NCI-H146 treated with DMSO at 0.1 percent for 48 hours (cell line): Measurements from ENCODE around the gene EEF1E1.

Experiments used
- DNase-seq: peaks from one replicate; lab custom pipeline; 2025; ENCODE audit not compliant: unreplicated experiment; lab: John Stamatoyannopoulos, UW

Gene EEF1E1

DNA sequence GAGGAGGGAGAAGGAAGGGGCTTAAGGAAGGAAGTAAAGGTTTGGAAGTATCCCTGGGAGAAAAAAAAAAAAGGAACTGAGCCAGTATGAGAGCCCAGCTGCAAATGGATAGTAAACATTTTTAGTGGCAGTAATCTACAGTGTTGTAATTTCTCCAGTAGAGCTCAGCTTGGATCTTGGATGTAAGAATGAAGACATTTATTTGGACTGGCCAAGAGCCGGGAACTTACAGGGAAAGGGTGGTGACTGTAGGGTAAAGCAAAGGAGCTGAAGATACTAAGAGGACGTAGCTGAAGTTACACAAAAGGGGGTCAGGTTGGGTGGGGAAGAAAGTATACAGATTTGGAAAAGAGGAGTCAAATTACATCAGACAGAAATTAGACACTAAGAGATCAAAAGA lies 13.5 kb downstream of the EEF1E1 start:
- no peak for DNase-seq

DNA sequence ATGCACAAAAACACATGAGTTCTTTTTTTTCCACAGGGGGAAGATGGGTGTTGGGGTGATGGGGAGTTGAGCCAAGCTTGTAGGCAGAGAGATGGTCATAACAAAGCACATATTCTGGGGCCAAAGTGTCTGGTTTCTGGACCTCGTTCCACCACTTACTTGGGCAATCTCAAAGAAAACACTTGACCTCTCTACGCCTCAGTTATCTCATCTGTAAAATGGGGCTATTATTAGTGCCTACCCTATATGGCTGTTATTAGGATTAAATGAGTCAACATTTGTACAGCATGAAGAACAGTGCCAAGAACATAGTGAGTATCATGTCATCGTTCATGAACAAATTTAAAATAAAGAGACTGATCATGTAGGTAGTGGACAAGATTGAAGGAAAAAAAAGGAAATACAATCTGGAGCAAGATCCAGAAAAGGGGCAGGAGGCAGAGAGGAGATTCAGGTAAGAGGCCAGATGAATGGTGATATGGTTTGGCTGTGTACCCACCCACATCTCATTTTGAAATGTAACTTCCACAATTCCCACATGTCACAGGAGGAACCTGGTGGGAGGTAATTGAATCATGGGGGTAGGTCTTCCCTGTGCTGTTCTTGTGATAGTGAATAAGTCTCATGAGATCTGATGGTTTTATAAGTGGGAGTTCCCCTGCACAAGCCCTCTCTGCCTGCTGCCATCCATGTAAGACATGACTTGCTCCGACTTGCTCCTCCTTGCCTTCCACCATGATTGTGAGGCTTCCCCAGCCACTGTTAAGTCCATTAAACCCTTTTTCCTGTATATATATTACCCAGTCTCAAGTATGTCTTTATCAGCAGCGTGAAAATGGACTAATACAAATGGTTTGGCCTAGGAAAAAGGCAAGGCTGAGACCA lies 14.2 kb downstream of the EEF1E1 start:
- no peak for DNase-seq

DNA sequence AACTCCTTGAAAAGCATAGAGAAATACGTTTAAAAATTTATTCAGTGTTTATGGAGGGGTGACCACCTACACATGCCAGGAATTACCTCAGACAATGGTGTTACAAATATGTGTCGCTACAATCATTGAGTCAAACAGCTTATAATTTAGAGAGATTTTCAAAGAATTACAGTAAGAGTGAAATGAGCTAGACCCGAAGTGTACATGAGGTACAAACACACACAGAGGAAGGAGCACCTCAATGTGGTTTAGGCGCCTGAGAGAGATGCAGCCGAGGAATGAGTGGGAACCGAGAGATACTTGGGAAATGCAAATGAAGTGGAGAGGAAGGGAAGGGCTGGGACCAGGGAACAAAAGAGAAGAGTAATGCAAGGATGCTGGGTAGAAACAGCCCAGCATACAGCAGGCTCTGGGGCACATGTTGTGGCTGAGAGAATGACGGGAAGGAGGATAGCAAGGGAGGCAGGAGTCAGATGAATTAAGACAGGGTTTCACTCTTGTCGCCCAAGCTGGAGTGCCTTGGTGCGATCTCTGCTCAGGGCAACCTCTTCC lies 15.5 kb downstream of the EEF1E1 start:
- DNase-seq = no peak

DNA sequence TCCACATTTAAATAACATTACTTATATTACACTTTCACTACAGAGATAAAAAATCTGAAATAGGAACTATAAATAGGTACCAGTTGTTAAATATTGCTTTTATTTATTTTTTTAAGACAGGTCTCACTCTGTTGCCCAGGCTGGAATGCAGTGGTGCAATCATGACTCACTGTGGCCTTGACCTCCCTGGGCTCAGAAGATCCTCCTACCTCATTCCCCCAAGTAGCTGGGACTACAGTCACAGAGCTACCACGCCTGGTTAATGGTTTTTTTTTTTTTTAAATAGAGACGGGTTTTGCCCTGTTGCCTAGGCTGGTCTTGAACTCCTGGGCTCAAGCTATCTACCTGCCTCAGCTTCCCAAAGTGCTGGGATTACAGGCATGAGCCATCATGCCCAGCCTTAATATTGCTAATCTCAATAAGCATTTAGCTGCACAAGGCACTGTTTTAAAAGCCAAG lies 17.3 kb downstream of the EEF1E1 start:
- no peak for DNase-seq

DNA sequence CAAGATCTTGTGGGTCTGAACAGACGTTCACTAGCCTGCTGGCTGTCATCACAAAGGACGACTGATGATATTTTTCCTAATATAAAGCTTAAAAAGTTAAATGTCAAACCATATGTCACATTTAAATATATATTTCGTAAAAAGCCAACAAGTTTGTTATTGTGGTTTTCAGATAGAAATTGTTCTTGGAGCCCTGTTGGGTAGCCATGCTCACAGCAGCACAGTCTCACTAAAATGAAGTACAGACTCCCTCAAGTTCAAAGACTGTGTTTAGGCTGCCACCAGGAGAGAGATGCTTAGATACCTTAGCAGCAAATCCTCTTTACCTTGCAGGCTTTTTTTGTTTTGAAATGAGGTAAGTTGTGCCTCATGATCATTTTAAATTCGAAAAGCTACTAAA lies 17.8 kb downstream of the EEF1E1 start:
- no peak for DNase-seq

DNA sequence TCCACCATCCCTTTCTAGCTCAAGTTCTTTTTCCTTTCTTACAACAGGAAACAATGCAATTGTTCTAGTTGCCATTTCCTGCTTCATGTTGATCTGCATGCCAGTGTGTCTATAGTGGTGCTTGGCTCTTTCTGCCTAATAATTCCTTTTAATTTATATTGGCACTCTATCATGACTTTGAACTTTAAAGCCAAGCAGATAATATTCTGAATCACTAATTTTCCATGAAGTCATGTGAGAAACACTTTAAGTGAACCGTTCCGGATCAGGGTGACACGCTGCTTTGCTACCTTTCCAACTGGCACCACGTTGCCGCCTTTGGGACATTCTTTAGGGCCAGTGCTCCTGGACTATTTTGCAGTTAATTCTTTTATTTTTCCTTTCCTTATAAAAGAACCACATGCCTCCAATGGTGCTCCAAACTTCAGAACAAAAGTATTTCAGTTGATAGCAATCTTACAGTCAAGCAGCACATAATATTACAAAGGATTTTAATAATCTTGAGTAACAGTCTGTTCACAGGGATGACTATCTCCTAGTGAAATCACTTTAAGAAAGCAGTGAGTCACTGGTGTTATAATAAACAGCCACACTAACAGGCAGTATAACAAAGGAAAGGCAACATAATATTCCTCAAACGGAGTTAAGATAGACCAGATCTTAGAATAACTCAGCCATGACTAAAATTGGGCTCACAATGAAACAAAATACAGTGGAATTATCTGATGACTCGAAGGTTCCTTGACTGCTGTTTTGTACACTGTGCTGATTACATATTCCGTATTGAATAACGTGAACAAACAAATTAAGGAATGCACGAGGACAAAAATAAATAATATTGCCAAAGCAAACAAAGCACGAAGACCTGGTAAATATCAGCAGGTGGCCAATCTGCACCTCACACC lies 19.1 kb downstream of the EEF1E1 start:
- DNase-seq = peak; percentile 21

DNA sequence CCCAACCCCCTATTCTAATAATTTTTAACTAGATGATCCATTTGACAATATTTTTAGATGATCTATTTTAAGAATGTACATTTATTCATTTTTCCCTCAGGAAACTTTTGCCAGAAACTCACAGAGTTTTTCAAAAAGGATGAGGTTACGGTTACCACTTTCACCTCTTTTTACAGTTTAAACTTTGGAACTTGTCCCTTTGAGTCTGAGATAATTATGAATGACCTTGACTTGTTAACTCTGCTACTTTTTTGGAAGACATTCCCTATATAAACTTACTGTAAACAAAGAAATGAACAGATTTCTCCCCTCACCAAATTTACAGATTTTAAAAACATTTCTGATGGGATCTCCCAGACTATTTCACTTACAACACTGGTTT lies 19.8 kb downstream of the EEF1E1 start:
- no peak for DNase-seq

DNA sequence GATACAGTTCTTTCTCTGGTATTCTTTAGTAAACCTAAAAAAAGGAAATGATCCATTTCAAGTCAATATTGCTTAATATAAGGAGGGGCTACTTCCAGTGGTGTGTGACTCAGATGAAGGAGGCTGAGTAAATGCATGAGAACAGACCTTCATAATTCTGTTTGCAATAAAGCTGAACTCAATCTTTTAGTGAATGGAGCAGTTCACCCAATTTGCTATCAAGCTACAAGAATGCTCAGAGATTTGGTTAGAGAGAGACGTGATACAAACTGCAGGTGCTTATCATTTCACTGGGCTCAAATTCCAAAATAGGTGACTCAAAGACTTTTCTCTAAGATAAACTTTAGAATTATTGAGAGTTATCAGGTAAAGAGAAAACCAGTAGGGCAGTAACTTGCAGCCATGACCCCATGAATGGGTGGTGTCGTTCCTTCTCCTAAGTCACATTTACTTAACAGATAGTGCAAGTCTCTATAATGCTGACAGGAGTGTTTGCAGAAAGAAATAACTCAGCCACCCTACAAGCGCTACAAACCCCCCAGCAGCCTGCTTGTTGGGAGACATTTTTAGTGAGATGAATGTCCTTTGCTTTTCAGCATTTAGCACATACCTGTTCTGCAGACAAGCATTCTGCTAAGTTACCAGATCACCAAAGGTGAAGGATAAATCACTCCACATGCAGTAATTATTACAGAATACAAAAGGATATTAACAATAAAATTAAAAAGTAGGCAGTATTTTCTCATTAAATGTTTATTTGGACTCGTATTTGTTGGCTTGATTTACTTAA lies 21.8 kb downstream of the EEF1E1 start:
- DNase-seq = no peak

DNA sequence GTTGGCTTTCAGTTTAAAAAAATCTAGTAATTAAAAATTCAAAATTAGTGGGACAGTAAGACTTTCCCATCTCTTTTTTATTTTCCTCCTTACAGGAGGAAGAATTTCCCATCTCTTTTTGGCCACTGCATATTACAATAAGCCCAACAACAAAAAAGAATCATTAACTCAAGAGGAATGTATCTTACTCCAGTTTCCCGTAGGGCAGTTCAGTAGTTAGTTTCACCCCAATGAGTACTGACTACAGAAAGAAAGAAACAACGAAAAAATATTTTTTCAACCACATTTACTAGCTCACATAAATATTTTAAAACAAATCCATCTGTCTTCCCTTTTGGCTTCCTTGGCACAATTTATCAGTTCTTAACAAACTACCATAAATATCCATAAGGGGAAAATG lies 23.2 kb downstream of the EEF1E1 start:
- DNase-seq = no peak

DNA sequence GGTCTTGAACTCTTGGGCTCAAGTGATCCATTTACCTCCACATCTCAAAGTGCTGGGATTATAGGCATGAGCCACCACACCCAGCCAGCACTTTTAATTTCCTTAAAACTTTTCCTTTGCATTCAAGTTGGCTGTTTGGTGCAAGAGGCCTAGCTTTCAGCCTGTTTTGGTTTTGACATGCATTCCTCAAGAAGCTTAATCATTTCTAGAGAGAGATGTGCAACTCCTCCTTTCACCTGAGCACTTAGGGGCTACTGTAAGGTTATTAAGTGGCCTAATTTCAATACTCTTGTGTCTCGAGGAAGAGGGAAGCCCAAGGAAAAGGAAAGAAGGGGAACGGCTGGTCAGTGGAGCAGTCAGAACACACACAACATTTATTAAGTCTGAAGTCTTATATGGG lies 24.4 kb downstream of the EEF1E1 start:
- DNase-seq = no peak

DNA sequence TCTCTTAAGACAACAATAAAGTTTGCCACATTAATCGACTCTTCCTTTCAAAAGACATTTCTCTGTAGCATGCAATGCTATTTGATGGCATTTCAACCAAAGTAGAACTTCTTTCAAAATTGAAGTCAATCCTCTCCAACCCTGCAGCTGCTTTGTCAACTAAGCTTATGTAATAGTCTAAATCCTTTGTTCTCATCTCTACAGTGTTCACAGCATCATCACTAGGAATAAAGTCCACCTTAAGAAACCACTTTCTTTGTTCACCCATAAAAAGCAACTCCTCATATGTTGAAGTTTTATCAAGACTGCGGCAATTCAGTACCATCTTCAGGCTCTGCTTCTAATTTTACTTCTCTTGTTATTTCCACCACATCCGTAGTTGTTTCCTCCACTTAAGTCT lies 26.6 kb downstream of the EEF1E1 start:
- DNase-seq = no peak

DNA sequence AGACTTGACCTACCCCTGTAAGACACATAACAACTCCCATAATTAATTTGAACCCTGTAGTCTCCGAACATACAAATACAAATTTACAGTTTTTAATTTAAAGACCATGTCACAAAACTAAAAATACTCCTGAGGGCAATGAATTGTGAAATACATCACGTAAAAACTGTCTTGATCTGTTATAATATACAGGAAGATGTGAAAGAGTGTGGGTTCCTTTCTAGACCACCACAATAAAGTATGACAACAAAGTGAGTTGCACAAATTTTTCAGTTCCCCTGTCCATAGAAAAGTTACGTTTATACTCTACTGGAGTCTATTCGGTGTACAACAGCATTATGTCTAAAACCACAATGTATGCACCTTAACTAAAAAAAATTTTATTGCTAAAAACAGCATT lies 27.2 kb downstream of the EEF1E1 start:
- DNase-seq = no peak

DNA sequence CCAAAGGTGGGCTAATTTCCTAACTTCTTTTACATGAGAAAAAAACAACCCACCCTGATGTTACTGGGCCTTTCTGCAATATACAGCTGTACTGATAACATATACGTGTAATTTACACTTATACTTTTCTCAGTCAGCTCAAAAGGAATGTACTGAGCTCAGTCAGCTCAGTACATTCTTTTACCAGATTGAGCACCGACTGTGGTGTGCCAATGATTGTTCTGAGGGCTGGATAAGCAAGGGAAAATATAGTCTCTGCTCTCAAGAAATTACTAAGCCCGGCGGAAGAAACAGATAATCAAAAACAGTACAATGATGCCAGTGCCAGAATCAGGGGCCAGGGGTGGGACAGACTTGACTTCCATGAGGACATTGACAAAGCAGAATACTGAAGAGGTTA lies 28.1 kb downstream of the EEF1E1 start:
- no peak for DNase-seq

DNA sequence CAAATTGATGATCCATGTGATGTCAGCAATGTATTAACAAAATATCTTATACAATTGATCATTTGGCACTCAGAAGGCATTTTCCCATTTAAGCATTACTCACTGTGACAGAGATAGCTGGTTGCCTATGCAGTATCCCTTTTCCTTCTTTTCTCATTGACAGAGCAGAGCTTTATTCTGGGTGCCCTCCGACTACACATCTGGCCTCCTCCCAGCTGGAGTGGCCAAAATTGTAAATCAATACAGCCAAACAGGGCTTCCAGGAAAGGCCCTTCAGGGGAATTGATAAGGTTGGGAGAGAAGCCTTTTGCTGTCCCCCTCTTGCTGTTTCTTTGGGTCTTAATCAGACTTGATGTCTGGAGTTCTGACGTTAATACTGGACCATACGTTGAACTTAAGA lies 28.6 kb downstream of the EEF1E1 start:
- DNase-seq = no peak

DNA sequence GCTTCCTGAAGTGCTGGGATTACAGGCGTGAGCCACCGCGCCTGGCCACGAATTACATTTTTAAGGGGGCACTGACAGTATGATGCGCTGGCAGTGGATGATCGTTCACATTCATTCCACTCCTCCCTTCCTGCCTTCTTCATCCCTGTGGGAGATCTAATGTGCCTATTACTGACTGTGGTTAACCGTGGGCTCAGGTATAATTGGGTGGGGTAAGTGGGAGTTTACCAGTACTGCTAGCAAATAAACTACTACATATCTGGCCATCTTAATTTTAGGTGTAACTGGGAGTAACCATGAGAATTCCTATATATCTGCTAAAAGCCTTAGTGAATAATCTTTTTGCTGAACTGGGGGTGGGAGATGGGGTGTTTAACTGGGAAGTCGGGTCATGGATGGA lies 31.6 kb downstream of the EEF1E1 start:
- no peak for DNase-seq

DNA sequence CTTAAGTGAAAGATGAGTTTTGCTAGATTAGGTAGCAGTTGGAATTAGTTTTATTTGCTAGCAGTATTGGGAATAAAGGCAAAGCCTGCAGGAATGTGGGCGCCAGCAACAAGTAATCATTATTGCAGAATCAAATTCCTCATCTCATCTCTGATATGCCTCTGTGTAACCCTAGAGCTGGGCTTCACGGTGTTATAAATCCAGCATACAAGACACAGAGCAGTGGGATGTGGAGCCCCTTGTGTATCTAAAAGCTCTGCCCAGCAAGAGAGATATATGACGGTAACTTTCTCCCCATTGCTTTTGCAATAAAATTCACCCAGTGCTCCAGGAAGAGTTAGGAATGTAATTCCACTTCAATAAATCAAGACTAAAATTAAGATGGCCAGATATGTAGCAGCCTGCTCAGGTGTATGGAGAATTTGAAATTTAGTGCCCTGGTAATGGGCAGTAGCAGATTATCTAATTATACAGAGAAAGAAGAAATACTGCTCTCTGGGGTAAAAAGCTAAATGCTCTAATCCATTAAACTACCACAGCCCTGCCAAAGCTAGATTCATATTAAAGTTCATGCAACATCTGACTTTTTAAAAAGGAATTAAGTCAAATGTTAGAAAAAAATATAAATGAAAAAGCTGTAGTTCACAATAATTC lies 32.6 kb downstream of the EEF1E1 start:
- no peak for DNase-seq

DNA sequence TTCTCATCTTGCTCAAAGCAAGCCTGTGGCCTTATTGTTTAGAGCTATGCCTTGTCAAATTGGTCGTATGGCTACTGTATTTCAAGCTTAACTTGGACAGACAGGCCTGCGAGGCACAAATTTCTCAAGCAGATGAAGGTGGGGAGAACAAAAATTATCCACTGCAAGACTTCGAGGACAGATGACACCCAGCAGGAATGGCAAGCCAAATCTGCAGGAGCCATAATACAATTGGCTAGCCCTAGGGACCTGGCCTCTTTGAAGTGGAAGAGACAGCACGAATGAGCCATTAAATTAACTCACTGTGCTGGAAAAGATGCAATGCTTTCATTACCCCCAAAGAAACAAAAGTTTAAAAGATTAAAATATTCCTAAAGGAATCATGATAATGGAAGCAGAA lies 33.2 kb downstream of the EEF1E1 start:
- no peak for DNase-seq

DNA sequence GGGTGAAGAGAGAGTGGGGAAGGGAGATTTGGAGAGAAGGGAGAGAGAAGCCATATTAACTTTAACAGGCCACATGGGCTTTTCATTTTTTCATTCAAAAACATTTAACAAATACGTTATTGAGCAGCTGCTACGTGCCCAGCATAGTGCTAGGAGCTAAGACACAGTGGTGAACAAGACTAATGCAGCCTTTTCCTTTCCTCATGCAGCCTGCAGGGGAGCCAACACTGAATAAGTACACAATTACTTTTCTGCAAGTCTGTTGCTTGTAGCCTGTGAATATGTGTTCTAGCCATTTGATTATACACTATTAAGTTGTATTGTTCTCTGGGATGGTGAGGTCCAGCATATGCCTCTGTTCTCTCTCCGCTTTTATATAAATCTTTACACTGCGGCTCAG lies 36.2 kb downstream of the EEF1E1 start:
- DNase-seq = no peak

DNA sequence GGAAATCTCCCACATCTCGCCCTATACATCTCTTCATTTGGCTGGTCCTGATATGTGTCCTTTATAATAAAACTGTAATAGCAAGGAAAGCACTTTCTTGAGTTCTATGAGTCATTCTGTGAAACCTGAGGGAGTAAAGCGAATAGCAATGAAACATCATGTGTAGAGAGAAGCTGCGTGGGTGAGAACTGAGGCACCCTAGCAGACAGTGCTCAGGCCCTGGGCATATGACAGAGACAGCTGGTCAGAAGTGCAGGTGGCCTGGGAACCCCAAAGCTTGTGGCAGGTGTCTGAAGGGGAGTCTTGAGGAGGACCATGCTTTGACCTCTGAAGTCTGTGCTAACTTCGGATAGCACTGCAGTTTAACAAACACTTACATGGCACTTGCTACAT lies 36.8 kb downstream of the EEF1E1 start:
- DNase-seq = no peak
